Hippocampal formation (tissue), 2 donors: ENCODE measurements around the gene ADGRA1.

Source experiments
- DNase-seq, 2 donors: peaks; one replicate each; lab custom pipeline; 2025; lab: John Stamatoyannopoulos, UW

ADGRA1 gene

GRCh38 chr10:133178357-133179127 lies 90.8 kb downstream of the ADGRA1 start:
- no peak for DNase-seq

DNA sequence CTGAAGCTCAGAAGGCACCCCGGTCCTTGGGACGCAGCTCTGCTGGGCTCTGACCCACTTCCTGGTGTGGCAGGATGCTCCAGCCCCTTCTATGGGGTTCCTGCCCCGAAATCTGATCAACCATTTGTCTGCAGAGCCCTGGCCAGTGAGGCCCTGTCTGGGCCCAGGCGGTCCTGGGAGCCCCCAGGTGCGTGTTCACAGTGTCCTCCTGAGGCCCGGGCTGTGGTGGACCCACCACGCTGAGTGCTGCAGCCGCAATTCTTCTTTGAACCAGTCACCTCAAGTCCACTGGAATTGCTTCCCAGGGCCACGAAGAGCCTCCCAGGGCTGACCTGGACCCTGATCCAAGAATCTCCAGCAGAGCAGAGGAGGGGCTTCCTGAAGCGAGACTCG lies 91.4 kb downstream of the ADGRA1 start:
- no peak for DNase-seq

GRCh38 chr10:133179651-133180050 lies 91.9 kb downstream of the ADGRA1 start:
- DNase-seq, result no peak

- no peak for DNase-seq
These were observed 92.7 kb downstream of the ADGRA1 start for GRCh38 chr10:133180192-133180964.

- DNase-seq, result no peak
These were observed 93.4 kb downstream of the ADGRA1 start for GRCh38 chr10:133180965-133181639.
